Superior temporal gyrus (tissue), 1 donor: ENCODE results near the gene SH3BP2.

Experiments
- DNase-seq: peaks from one replicate; pipeline ENCODE4 v3.0.0-alpha.2; 2016; ENCODE audit errors: extremely low spot score

SH3BP2 gene

DNA sequence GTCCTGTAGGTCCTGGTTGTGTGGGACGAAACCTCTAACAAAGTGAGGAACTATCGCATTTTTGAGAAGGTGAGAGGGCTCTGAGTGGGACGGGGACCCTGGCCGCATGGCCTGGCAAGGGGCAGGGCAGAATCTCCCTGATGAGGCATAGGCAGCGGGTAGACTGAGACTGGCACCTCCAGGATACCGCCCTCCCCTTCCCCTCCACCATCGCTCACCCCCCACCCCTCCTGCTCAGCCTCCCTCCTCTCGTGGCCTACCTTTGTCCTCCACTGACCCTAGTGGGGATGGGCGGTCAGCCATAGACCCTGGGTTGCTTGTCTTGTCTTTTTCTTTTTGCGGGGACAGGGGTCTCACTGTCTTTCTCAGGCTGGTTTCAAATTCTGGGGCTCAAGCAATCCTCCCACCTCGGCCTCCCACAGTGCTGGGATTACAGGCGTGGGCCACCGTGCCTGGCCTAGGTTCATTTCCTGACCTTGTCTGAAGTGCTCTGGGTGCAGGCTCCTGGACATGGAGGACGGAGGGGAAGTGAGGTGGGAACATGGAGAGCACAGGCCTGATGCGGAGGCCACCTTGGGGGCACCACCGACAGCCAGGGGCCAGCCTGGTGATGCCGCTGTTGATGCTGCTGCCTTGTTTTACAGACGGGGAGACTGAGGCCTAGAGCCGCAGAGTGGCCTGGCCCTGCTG, 40.2 kb downstream of the SH3BP2 start:
- DNase-seq, result no peak

DNA sequence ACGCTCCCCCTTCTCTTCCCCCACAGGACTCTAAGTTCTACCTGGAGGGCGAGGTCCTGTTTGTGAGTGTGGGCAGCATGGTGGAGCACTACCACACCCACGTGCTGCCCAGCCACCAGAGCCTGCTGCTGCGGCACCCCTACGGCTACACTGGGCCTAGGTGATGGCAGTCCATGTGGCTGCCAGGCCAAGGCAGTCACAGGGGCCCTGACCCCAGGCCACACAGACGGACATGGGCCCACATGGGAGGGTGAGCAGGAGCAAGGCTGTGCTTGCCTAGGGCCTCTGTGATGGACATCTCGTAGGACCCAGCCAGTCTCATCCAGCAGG, 40.8 kb downstream of the SH3BP2 start:
- no peak for DNase-seq

DNA sequence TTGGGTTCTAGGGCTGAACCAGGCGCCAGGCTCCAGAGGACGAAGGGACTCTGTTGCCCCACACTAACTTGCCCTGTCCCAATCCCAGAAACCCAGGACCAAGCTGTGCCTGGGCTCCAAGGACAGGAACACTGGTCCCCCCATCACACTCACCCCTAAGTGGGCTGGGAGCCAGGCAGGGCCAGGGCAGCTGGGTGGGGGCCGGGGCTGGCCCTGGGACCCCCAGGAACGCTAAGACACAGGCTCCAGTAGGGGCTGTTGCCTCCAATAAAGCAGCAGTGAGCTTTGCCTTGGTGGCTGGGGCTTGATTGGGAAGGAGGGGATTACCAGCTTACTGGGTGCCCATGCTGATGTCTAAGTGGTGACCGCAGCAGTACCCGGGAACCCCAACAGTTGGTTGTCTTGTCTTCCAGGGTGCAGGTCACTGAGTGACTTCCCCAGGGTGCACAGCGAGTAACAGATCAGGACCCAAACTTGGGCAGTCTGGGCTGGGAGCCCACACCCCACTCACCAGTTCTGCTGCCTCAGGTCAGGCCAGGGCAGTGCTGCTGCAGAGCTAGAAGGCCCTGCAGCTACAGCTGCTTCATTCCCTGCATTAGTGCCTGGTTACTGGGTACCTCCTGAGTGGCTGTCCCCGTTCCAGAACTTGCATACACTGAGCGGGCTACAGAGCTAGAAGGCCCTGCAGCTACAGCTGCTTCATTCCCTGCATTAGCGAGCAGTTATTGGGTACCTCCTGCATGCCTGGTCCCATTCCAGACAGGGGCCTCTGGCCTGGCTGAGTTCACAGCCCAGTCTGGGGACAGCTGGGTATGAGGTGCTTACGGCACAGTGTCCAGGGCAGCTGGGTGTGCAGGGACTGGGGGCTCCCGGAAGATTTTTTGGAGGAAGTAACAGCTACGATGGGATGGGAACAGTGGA, 41.4 kb downstream of the SH3BP2 start:
- no peak for DNase-seq

DNA sequence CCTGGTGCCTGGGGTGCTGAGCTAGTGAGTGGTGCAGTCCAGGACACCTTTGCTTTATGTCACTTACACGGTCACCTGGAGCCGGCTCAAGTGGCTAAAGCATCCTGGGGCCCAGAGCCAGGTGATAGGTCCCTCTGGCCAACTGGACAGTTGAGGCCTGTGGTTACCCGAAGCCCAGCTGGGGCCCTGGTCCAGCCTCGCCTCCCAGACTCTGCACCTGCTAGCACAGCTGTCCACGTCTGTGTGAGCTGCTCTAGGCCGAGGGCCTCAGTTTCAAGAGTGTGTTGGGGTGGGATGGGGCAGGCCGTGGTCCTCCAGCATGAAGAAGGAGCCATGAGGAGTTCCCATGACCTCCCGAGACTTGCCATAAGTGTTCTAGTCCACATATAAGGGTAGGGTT, 43.1 kb downstream of the SH3BP2 start:
- DNase-seq, result no peak

DNA sequence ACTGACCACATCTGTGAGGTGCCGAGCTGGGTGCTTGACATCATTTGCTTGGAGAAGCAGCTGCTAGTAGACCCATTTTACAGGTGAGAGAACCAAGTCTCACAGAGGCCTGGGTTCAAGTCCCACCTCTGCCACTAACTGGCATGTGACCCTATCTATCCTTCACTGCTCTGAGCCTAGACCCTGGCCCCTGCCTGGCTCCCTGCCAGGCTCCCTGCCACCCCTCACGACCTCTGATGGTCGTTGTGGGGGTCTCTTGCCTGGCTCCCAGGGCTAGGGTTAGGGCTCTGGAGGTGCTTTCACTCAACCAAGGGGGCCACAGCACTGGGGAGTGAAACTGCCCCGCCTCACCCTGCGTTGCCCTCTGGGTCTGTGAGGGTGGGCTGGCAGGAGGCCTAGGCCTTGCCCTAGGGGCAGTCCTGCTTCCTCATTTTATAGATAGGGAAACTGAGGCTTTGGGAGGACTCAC, 43.5 kb downstream of the SH3BP2 start:
- DNase-seq, result no peak

DNA sequence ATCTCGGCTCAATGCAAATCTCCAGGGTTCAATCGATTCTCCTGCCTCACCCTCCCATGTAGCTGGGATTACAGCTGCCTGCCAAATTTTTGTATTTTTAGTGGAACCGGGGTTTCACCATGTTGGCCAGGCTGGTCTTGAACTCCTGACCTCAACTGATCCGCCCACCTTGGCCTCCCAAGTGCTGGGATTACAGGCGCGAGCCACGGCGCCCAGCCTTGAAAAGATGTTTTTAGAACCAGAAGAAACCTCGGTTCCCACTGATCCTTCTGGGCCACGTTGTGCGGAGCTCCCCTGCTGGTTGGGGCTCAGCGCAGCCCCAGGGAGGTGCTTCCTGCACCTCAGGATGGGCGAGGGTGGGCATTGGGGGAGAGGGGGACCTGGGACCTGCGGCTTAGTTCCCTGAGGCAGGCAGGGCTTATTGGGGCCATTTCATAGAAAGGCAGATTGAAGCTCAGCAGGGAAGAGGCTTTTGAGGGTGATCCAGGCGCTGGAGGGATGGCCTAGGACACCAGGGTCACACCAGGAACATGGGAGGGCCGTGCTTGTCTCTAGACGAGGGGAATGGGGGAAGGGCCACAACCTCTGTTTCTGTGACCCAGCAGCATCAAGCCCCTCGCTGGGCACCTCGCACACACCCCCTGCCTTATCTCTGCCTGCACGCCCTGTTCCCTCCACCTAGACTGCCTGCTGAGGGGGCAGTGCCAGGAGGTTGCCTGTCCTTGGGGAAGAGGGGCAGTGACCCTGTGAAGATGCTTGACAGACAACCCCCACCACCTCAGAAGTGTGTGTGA, 44.4 kb downstream of the SH3BP2 start:
- DNase-seq, result no peak

DNA sequence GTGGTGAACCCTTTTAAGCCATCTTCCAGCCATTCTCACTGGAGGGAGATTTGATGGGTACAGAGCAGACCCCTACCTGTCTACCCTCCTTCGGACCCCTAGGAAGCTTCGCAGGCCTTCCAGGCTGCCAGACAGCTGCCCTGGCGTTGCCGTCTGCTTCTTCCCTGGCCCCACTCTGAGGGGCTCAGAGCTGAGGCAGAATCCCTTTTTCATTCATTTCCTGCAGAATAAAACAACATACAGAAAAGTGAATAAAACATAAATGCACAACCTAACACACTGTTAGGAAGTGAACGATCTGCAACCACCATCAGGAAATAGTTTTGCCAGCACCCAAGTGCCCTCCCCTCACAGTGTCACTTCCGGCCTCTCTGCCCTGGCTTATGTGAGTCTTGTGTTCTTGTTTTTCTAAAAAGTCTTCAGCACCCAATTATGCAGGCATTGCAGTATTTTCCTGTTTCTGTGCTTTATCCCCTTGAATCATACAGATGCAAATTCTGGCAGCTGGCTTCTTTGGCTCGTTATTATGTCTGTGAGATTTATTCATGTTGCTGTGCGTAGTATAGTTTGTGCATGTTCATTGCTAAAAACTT, 45.1 kb downstream of the SH3BP2 start:
- peak; percentile 71 for DNase-seq

DNA sequence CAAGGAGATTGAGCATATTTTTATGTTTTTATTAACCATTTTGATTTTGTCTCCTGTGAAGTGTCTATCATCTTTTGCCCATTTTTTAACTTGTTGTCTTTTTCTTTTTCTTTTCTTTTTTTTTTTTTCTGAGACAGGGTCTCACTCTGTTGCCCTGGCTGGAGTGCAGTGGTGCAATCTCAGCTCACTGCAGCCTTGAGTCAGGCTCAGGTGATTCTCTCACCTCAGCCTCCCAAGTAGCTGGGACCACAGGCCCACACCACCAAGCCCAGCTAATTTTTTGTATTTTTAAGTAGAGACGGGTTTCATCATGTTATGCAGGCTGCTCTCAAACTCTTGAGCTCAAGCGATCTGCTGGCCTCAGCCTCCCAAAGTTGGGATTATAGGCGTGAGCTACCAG, 46.2 kb downstream of the SH3BP2 start:
- no peak for DNase-seq

DNA sequence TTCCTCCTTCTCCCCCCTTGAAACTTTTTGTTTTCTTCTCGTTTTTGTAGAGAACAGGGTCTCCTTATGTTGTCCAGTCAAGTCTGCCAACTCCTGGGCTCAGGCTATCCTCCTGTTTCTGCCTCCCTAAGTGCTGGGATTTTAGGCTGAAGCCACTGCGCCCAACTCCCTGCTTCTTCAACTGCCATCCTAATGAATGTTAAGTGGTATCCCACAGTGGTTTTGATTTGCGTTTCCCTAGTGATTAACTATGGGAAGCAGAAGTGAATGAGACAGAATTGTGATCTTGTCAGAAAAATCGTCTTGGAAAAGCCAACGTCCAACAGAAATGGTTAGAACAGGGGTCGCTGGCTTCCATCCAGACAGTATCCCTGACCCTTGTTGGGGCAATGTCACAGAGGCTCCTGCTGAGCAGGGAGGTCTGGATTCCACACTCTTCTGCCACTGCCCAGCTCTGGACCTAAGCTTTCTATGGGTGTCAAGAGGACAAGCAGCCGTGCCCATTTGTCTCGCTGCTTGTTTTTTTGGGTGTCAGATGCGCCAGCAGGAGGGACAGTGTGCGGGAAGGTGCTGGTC, 49.9 kb downstream of the SH3BP2 start:
- DNase-seq, result peak; percentile 40

DNA sequence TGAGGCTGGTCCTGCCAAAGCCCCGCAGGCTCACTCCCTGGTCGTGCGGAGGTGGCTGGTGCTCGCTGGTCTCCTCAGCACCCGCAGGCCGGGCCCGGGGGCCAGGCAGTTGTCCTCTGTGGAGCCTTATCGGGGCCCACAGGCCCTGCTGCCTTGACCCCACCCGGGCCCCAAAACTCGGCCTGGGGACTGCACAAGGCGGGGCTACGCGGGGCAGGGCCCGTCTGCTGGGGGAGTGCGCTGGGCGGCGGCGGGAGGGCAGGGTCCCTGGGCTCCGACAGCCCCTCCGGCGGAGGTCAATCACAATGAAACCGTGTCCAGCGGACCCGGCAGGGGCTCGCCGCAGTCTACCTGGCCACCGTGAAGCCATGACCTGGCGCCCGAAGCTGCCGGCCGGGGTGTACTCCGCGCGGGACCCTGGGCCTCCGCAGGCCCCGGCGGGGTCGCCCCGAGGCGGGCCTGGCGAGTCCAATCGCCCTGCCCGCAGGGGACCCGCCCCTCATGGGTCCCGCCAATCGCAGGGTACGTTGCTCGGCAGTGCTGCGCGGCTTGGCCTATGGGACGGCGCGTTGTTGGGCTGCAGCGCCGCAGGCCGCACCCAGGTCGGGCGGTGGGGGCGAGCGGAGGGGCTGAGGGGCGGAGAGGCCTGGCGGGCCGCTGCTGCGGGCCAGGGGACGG, 50.5 kb downstream of the SH3BP2 start, which contains the start of gene ADD1:
Gene ADD1, plus strand, starts transcription at position 582 of the 678 bp plus-strand sequence. CDS start 32,072 bp downstream, outside the sequence.
- peak; percentile 96 for DNase-seq

DNA sequence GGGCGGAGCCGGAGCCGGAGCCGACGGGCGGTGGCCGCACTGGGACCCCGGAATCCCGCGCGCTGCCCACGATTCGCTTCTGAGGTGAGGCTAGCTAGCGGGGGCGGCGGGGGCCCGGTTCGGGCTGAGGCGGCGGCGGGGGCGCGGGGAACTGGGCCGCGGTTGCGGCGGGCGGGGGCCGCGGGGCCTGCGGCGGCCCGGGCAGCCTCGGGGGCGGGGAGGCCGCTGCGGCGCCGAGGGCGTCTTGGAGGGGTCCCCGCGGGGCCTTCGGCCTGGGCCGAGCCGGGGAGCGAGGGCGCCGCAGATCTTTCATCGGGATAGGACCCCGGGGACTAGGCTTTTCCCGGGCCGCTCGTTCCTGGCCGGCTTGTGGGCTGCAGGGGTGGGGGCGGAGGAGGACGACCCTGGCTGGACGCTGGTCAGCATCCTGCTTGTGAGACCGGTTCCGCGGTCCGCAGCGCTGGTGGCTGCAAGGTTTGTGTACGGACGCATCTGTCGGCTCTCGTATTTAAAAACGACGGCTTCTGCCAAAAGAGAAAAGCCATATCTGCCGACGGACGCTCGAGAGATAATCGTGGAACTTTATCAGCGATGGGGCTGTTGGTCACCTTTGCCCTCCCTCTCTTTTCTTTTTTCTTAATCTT, 51.2 kb downstream of the SH3BP2 start:
- peak; percentile 48 for DNase-seq

DNA sequence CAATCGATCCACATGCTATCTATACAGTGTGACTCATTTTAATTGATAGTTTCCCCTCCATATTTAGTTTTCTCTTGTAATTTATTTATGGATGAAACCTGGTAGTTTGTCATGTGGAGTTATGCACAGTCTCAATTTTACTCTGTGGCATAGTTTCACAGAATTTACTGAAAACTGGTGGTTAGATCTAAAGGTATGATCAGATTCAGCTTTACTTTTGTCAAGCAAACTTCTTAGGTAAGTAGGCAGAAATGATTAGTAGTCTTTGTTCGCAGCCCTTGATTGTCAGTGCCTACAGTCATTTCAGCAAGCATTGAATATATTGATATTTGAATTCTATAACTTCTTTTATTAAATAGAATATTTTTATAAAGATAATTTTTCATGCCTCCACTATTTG, 53.3 kb downstream of the SH3BP2 start:
- DNase-seq, result no peak

DNA sequence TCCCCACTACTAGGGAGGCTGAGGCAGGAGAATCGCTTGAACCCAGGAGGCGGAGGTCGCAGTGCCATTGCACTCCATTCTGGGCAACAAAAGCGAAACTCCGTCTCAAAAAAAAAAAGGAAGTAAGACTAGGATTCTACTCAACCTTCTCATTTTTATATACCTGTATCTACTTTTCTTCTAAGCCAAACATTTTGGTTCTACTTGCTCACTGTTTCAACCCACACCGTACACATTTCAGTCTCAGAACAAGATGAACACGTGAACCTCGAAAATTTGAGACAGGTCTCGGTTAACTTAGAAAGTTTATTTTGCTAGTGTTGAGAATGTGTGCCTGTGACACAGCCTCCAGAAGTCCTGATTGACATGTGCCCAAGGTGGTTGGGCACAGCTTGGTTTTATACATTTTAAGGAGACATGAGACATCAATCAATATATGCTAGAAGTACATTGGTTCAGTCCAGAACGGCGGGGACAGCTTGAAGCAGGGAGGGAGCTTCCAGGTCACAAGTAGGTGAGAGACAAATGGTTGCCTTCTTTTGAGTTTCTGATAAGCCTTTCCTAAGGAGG, 54.5 kb downstream of the SH3BP2 start:
- DNase-seq, result no peak

DNA sequence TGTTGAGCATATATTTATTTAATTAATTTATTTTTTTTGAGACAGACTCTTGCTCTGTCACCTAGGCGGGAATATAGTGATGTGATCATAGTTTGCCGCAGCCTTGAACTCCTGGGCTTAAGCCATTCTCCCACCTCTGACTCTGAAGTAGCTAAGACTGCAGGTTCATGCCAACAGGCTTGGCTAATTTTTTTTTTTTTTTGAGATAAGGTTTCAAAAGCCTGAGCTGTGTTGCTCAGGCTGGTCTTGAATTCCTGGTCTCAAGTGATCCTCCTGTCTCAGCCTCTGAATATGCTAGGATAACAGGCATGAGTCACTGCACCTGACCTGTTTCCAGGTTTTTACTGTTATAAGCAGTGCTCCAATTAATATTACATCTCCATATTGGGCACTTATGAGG, 55.6 kb downstream of the SH3BP2 start:
- DNase-seq, result no peak

DNA sequence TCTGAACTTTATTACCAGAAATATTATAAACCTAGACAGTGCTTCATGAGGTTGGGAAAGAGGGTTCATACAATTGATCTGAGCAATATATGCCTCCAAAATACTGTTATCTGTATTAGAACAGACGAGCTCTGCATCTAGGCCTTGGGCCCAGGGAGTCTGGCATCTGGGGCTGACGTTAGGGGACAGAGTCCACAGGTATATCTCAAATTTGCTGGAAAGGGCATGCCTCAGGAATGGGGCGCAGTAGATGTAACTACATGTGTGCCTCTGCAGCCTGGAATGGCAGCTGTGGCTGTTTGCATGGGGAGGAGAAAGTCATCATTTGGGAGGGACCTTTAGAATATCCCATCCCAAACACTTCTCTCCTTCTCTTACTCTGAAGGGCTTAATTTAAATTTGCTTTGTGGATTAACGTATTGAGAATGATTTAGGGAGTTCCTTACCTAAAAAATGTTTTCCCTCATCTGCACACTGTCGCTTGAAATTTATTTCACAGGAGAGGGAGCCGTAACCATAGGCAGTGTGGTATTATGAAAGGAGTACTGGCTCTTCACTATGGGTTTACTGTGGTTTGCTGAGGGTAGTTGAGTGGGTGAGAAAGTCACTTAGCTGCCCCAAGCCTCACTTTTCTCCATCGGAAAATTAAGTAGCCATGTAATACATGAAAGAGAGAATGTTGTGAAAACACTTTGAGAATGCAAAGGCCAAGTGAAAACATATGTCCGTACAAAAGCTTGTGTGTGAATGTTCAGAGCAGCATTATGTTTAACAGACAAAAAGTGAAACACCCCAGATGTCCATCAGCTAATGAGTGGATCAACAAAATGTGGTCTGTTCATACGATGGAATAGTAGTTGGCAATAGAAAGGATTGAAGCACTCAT, 56.6 kb downstream of the SH3BP2 start:
- no peak for DNase-seq

DNA sequence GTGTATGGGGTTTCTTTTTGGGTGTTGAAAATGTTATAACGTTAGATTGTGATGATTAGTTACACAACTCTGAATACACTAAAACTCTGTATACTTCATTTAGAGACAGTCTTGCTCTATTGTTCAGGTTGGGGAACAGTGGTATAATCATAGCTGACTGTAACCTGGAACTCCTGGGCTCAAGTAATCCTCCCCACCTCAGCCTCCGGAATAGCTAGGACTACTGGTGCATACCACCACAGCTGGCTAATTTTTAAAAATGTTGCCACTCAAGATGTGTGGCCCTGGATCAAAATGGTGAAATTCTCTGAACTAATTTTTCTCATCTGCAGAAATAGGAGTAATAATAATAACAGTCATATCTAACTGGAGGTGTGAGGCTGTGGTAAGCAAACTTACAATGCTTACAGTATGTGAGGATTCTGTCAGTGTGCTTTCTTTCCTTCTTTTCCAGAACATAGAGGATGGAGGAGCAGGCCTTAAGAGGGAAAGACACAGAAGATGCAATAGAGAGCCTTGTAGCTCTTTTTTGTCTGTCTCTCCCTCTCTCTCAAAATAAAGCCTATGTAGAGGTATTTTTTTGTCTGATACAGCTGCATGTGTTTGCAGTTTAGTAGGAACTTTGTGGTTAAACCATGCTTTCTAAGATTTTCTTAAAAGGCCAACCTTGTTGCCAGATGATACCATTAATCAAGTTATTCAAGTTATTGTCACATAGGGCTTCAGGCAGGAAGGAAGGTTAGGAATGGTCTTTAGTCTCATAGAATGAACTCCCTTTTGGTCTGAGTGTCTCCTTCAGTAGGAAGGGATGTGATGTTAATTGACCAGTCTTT, 58.3 kb downstream of the SH3BP2 start:
- DNase-seq, result no peak

DNA sequence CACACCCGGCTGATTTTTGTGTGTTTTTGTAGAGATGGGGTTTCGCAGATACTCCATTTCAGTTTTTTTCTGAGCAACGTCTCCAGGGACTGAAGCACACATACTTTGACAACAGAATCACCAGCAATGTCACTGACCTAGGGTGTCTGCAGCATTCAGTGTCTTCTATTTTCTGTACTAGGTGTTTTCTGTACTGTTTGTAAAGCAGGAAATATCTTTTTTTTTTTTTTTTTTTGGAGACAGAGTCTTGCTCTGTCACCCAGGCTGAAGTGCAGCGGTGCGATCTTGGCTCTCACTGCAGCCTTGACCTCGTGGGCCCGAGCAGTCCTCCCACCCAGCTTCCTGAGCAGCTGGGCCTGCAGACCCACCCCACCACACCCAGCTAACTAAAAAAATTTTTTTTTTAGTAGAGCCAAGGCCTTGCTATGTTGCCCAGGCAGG, 59.6 kb downstream of the SH3BP2 start:
- DNase-seq, result no peak

DNA sequence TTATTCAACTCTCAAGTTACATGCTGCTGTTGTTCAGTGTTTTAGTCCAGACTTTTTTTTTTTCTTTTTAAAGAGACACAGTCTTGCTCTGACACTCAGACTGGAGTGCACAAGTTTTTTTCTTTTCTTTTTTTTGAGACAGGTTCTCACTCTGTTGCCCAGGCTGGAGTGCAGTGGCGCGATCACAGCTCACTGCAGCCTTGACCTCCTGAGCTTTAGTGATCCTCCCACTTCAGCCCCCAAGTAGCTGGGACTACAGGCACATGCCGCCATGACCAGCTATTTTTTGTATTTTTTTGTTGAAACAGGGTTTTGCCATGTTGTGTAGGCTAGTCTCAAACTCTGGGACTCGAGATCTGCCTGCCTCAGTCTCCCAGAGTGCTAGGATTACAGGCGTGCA, 62.7 kb downstream of the SH3BP2 start:
- no peak for DNase-seq
